ENCODE measurements around the gene ELFN2.
"Not testable (repeated sequence)": the region's sequence is repeated elsewhere in the genome, so short reads cannot be mapped to it uniquely, and the experiment has no call there.

Gene ELFN2

DNA sequence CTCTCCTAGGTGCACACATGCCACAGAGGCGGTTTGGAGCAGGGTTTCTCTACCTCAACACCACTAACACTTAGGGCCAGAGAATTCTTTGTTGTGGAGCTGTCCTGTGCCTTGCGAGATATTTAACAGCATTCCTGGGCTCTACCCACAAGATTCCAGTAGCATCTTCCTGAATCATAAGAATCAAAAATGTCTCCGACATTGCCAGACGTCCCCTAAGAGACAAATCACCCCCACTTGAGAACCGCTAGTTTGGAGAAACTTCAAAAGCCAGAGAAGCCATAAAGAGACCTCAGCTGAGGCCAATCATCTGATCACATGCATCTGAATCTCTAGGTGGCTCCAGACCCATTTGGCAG lies 42.8 kb upstream of the ELFN2 start:
- TF ChIP-seq ZNF350 (tag by site-specific recombination; IDR thresholded peaks at IDR 0.05) (no peak), ZNF121 (tag by site-specific recombination; IDR thresholded peaks at IDR 0.05) (no peak)
- TF ChIP-seq, protein P1, sequence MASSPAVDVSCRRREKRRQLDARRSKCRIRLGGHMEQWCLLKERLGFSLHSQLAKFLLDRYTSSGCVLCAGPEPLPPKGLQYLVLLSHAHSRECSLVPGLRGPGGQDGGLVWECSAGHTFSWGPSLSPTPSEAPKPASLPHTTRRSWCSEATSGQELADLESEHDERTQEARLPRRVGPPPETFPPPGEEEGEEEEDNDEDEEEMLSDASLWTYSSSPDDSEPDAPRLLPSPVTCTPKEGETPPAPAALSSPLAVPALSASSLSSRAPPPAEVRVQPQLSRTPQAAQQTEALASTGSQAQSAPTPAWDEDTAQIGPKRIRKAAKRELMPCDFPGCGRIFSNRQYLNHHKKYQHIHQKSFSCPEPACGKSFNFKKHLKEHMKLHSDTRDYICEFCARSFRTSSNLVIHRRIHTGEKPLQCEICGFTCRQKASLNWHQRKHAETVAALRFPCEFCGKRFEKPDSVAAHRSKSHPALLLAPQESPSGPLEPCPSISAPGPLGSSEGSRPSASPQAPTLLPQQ (tag by site-specific recombination; IDR thresholded peaks at IDR 0.05) = no peak
- Histone ChIP-seq H3K27ac (ENCODE audit: extremely low read depth, low read depth, low read length) (no peak overlapping the region), H3K9me3 (ENCODE audit: control insufficient read depth, insufficient read depth, low read depth, low read length) (no peaks in the 10 kb centered on the region), H3K36me3 (ENCODE audit: control insufficient read depth in 2 of 2, insufficient read depth in 1 of 2, low read length in 2 of 2) (no peaks in the 10 kb centered on the region), H3K4me1 (ENCODE audit: control insufficient read depth, insufficient read depth, low read length) (no peaks in the 10 kb centered on the region), H3K4me3 (ENCODE audit: low read depth, low read length) (no peak overlapping the region)
- ChIA-PET POLR2A (interaction anchor here (0.6 kb wide), 1 partner anchor 124 kb away, joined by 3 read pairs; no protein-coding TSS in a partner anchor), CTCF (interaction anchor here (0.5 to 1.9 kb wide), 7 partner anchors 10 to 200 kb away, joined by 3 to 6 read pairs (median 4); no protein-coding TSS in a partner anchor)

DNA sequence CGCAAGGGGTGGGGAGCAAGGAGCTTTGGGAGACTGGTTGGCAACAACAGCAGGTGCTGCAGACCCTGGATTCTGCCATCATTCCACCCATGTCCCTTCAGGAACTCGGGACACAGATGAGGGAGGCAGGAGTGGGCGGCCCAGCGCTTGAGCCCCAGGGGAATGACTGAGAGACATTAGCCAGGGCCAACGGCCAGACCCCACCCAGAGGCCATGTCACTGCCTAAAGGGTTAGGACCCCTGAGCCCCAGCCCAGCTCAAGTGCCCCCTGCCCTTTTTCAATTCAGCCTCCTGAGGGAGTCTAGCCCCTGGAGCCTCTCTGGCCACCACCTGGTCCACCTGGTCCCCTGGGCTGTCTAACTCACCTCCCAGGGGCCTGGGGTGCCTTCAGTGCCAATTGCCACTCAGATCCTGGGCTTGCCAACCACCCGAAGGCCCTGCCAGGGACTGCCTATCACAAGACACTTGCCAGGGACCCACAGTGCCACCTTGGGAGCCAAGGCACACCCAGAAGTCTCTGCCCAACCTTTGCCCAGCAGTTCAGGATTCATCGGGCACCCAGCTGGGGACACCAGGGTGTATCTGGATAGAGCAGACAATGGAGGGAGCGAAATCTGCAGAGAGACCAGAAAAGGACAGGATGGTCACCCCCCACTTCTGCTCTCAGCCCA lies 42.3 kb upstream of the ELFN2 start:
- H3K27ac ChIP-seq (ENCODE audit: extremely low read depth, low read depth, low read length) = no peak overlapping the region
- ChIA-PET POLR2A (interaction anchor here (0.6 kb wide), 1 partner anchor 124 kb away, joined by 3 read pairs; no protein-coding TSS in a partner anchor), CTCF (interaction anchor here (0.6 to 1.9 kb wide), 5 partner anchors 11 to 199 kb away, joined by 3 to 6 read pairs (median 4); no protein-coding TSS in a partner anchor)
- H3K4me1 ChIP-seq (ENCODE audit: control insufficient read depth, insufficient read depth, low read length) = no peaks in the 10 kb centered on the region
- H3K9me3 ChIP-seq (ENCODE audit: control insufficient read depth, insufficient read depth, low read depth, low read length) = no peaks in the 10 kb centered on the region
- 0 out of 2 replicates have a peak, but pooled peaks have one; percentile 17 for TF ChIP-seq GLIS2 (tag by site-specific recombination; IDR thresholded peaks at IDR 0.05)
- TF ChIP-seq ZNF747 (tag by site-specific recombination; IDR thresholded peaks at IDR 0.05) = no peak
- no peaks in the 10 kb centered on the region for H3K36me3 ChIP-seq (ENCODE audit: control insufficient read depth in 2 of 2, insufficient read depth in 1 of 2, low read length in 2 of 2)
- no peak overlapping the region for H3K4me3 ChIP-seq (ENCODE audit: low read depth, low read length)

DNA sequence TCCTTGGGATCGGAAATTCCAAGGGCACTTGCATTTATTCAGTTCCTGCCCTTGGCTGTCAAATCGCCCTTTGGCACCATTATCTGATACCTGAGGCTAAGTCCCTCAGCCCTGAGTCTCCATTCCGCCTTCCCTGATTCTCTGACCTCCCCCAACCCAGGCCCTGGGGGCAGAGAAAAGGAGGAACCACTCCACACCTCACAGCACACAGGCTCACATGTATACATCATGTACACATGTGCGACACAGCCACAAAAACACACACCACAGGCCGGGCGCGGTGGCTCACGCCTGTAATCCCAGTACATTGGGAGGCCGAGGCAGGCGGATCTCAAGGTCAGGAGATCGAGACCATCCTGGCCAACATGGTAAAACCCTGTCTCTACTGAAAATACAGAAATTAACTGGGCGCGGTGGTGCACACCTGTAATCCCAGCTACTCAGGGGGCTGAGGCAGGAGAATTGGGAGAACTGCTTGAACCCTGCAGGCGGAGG lies 41.0 kb upstream of the ELFN2 start:
- CTCF ChIA-PET; H3K27ac ChIP-seq (ENCODE audit: extremely low read depth, low read depth, low read length); H3K36me3 ChIP-seq (ENCODE audit: control insufficient read depth in 2 of 2, insufficient read depth in 1 of 2, low read length in 2 of 2); POLR2A ChIA-PET; H3K4me3 ChIP-seq (ENCODE audit: low read depth, low read length); H3K4me1 ChIP-seq (ENCODE audit: control insufficient read depth, insufficient read depth, low read length); H3K9me3 ChIP-seq (ENCODE audit: control insufficient read depth, insufficient read depth, low read depth, low read length): not testable (repeated sequence)

DNA sequence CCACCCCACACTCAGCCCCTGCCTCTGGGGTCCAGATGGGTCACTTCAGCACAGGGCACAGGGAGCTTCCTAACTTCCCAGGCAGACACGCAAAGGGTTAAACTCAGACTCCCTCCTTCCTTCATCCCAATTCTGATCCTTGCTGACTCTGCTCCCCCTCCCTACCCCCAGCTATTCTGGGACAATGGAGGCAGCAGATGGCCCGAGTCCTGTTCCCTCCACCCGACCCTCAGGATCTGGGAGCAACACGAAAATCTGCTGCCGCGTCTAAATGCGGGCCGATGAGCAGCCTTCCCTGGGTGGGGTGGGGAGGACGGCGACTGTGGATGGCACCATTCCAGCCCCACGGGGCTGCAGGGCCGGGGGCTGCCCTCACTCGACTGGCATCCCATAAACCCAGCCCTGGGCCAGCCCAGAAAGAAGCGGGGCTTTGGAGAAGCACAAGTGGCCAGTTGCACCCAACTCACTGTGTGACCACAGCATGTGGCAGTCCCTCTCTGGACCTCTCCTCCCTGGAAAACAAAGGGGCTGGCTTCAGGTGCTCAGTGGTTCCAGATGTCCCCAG lies 40.2 kb upstream of the ELFN2 start:
- POLR2A ChIA-PET = no interaction called here
- H3K36me3 ChIP-seq (ENCODE audit: control insufficient read depth in 2 of 2, insufficient read depth in 1 of 2, low read length in 2 of 2) = no peaks in the 10 kb centered on the region
- H3K27ac ChIP-seq (ENCODE audit: extremely low read depth, low read depth, low read length) = no peak overlapping the region
- H3K4me3 ChIP-seq (ENCODE audit: low read depth, low read length) = no peak overlapping the region
- no peaks in the 10 kb centered on the region for H3K9me3 ChIP-seq (ENCODE audit: control insufficient read depth, insufficient read depth, low read depth, low read length)
- TF ChIP-seq ZNF341 (tag by site-specific recombination; IDR thresholded peaks at IDR 0.05; ENCODE audit: low read depth) (no peak), SP3 (tag by site-specific recombination; IDR thresholded peaks at IDR 0.05) (no peak), ZNF248 (tag by site-specific recombination; IDR thresholded peaks at IDR 0.05) (no peak), OVOL3 (tag by site-specific recombination; IDR thresholded peaks at IDR 0.05) (no peak), ZNF510 (tag by site-specific recombination; IDR thresholded peaks at IDR 0.05; ENCODE audit: insufficient replicate concordance) (no peak), ZNF37A (tag by site-specific recombination; IDR thresholded peaks at IDR 0.05) (no peak), KLF16 (tag by site-specific recombination; IDR thresholded peaks at IDR 0.05) (no peak), ZNF311 (tag by site-specific recombination; IDR thresholded peaks at IDR 0.05; ENCODE audit: borderline replicate concordance) (no peak)
- TF ChIP-seq, protein P2, sequence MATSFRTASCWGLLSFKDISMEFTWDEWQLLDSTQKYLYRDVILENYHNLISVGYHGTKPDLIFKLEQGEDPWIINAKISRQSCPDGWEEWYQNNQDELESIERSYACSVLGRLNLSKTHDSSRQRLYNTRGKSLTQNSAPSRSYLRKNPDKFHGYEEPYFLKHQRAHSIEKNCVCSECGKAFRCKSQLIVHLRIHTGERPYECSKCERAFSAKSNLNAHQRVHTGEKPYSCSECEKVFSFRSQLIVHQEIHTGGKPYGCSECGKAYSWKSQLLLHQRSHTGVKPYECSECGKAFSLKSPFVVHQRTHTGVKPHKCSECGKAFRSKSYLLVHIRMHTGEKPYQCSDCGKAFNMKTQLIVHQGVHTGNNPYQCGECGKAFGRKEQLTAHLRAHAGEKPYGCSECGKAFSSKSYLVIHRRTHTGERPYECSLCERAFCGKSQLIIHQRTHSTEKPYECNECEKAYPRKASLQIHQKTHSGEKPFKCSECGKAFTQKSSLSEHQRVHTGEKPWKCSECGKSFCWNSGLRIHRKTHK (tag by site-specific recombination; IDR thresholded peaks at IDR 0.05) = no peak
- TF ChIP-seq, protein P3, sequence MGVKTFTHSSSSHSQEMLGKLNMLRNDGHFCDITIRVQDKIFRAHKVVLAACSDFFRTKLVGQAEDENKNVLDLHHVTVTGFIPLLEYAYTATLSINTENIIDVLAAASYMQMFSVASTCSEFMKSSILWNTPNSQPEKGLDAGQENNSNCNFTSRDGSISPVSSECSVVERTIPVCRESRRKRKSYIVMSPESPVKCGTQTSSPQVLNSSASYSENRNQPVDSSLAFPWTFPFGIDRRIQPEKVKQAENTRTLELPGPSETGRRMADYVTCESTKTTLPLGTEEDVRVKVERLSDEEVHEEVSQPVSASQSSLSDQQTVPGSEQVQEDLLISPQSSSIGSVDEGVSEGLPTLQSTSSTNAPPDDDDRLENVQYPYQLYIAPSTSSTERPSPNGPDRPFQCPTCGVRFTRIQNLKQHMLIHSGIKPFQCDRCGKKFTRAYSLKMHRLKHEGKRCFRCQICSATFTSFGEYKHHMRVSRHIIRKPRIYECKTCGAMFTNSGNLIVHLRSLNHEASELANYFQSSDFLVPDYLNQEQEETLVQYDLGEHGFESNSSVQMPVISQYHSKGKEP (tag by site-specific recombination; IDR thresholded peaks at IDR 0.05) = no peak
- TF ChIP-seq, protein P4, sequence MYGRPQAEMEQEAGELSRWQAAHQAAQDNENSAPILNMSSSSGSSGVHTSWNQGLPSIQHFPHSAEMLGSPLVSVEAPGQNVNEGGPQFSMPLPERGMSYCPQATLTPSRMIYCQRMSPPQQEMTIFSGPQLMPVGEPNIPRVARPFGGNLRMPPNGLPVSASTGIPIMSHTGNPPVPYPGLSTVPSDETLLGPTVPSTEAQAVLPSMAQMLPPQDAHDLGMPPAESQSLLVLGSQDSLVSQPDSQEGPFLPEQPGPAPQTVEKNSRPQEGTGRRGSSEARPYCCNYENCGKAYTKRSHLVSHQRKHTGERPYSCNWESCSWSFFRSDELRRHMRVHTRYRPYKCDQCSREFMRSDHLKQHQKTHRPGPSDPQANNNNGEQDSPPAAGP (tag by site-specific recombination; IDR thresholded peaks at IDR 0.05) = no peak
- TF ChIP-seq, protein P5, sequence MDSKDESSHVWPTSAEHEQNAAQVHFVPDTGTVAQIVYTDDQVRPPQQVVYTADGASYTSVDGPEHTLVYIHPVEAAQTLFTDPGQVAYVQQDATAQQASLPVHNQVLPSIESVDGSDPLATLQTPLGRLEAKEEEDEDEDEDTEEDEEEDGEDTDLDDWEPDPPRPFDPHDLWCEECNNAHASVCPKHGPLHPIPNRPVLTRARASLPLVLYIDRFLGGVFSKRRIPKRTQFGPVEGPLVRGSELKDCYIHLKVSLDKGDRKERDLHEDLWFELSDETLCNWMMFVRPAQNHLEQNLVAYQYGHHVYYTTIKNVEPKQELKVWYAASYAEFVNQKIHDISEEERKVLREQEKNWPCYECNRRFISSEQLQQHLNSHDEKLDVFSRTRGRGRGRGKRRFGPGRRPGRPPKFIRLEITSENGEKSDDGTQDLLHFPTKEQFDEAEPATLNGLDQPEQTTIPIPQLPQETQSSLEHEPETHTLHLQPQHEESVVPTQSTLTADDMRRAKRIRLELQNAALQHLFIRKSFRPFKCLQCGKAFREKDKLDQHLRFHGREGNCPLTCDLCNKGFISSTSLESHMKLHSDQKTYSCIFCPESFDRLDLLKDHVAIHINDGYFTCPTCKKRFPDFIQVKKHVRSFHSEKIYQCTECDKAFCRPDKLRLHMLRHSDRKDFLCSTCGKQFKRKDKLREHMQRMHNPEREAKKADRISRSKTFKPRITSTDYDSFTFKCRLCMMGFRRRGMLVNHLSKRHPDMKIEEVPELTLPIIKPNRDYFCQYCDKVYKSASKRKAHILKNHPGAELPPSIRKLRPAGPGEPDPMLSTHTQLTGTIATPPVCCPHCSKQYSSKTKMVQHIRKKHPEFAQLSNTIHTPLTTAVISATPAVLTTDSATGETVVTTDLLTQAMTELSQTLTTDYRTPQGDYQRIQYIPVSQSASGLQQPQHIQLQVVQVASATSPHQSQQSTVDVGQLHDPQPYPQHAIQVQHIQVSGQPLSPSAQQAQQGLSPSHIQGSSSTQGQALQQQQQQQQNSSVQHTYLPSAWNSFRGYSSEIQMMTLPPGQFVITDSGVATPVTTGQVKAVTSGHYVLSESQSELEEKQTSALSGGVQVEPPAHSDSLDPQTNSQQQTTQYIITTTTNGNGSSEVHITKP (tag by site-specific recombination; IDR thresholded peaks at IDR 0.05) = no peak
- no peaks in the 10 kb centered on the region for H3K4me1 ChIP-seq (ENCODE audit: control insufficient read depth, insufficient read depth, low read length)
- CTCF ChIA-PET = interaction anchor here (0.6 to 1.1 kb wide), 5 partner anchors 9 to 151 kb away, joined by 3 to 7 read pairs (median 3); no protein-coding TSS in a partner anchor
